Cardiac muscle cell (in vitro differentiated cells and primary cell): ENCODE results near the gene SMAD9. TPM values are rescaled to one million over a fixed set of nuclear protein-coding genes. Genes with fewer than 3 reads are reported as not detected.
A peak's percentile ranks its signal among the peaks of the same experiment; 100 is the strongest.
"Not testable (repeated sequence)": the region's sequence is repeated elsewhere in the genome, so short reads cannot be mapped to it uniquely, and the experiment has no call there.

Experiments
- DNase-seq, 2 donors: peaks; one replicate each; pipeline versions ENCODE4 v3.0.0 to v3.0.0-alpha.2; 2010 to 2017; ENCODE audit warnings: low read depth in 1 of 2, low spot score in 1 of 2
- H3K27ac ChIP-seq: fragments of 200-600 bp; sonication (generic); 2 replicates; pipeline ENCODE4 v1.5.1; 2016
- H3K27me3 ChIP-seq: fragments of 200-600 bp; sonication (generic); 2 replicates; pipeline ENCODE4 v1.6.0; 2016; ENCODE audit warnings: control low read depth
- H3K36me3 ChIP-seq: fragments of 200-600 bp; sonication (generic); 2 replicates; pipeline ENCODE4 v1.5.1; 2016; ENCODE audit warnings: control low read depth
- H3K4me1 ChIP-seq: fragments of 200-600 bp; sonication (generic); 2 replicates; pipeline ENCODE4 v1.8.1; 2017; ENCODE audit warnings: low read depth, mild to moderate bottlenecking, mixed run types
- H3K4me3 ChIP-seq: fragments of 200-600 bp; sonication (generic); 2 replicates; pipeline ENCODE4 v1.5.1; 2016; ENCODE audit warnings: mild to moderate bottlenecking
- H3K9me3 ChIP-seq: fragments of 200-600 bp; sonication (generic); 2 replicates; pipeline ENCODE4 v1.5.1; 2017; ENCODE audit warnings: low read depth, mild to moderate bottlenecking, control low read depth
- CTCF ChIP-seq: IDR thresholded peaks from 2 replicates; pipeline ENCODE4 v1.5.1; 2012; ENCODE audit warnings: low read depth, mild to moderate bottlenecking, low read length
- polyA plus RNA-seq: library from polyadenylated mRNA; unstranded; fragments of >200 nt; fragmentation: Nextera tagmentation; extraction: Ambion mirVana; gene quantifications from 2 replicates; pipeline ENCODE4 v1.2.1, GENCODE V29; 2016
- total RNA-seq: library from RNA; depleted of rRNA; stranded (reverse); fragments of >200 nt; gene quantifications from 2 replicates; pipeline ENCODE4 v1.2.3, GENCODE V29; 2016

The SMAD9 gene
- total and polyA plus RNA-seq, 2 experiments from 2014 or later: 24.5 to 57.9 TPM

- Histone ChIP-seq H3K4me1 (peaks cover 38% of the 10 kb centered on the region), H3K36me3 (no peaks in the 10 kb centered on the region), H3K4me3 (no peak overlapping the region), H3K27ac (no peak overlapping the region), H3K9me3 (no peaks in the 10 kb centered on the region), H3K27me3 (no peaks in the 10 kb centered on the region)
- TF ChIP-seq CTCF: no peak
- peak in 1 of 2 donors; percentile 11 for DNase-seq
Measured at GRCh38 chr13:36885901-36886300, 34.1 kb downstream of the SMAD9 start.

GRCh38 chr13:36884235-36884634, 35.8 kb downstream of the SMAD9 start:
- Histone ChIP-seq H3K27ac (no peak overlapping the region), H3K36me3 (peaks cover 3% of the 10 kb centered on the region), H3K4me1 (peaks cover 38% of the 10 kb centered on the region), H3K27me3 (no peaks in the 10 kb centered on the region), H3K4me3 (no peak overlapping the region), H3K9me3 (no peaks in the 10 kb centered on the region)
- DNase-seq: no peak
- no peak for TF ChIP-seq CTCF

GRCh38 chr13:36883824-36884223, 36.2 kb downstream of the SMAD9 start:
- DNase-seq: no peak
- Histone ChIP-seq H3K27ac (no peak overlapping the region), H3K4me1 (peaks cover 34% of the 10 kb centered on the region), H3K4me3 (no peak overlapping the region), H3K36me3 (peaks cover 7% of the 10 kb centered on the region), H3K27me3 (no peaks in the 10 kb centered on the region), H3K9me3 (no peaks in the 10 kb centered on the region)
- no peak for TF ChIP-seq CTCF

- not testable (repeated sequence) for H3K27ac ChIP-seq, H3K9me3 ChIP-seq, DNase-seq, H3K4me3 ChIP-seq, H3K27me3 ChIP-seq
- H3K4me1 ChIP-seq: peaks cover 31% of the 10 kb centered on the region
- H3K36me3 ChIP-seq: peaks cover 11% of the 10 kb centered on the region
Measured at GRCh38 chr13:36883392-36883791, 36.6 kb downstream of the SMAD9 start.

- no peak for DNase-seq
Measured at GRCh38 chr13:36882829-36883390, 37.1 kb downstream of the SMAD9 start.

GRCh38 chr13:36880961-36881360, 39.1 kb downstream of the SMAD9 start:
- Histone ChIP-seq H3K9me3 (no peaks in the 10 kb centered on the region), H3K27me3 (no peaks in the 10 kb centered on the region), H3K36me3 (peaks cover 18% of the 10 kb centered on the region), H3K4me1 (peaks cover 22% of the 10 kb centered on the region), H3K27ac (no peak overlapping the region), H3K4me3 (no peak overlapping the region)
- DNase-seq: peak in 1 of 2 donors; percentile 22
- no peak for TF ChIP-seq CTCF

More at GRCh38 chr13:36882829-36883390, 37.1 kb downstream of the SMAD9 start:
- H3K27ac ChIP-seq: no peak overlapping the region
- no peak overlapping the region for H3K4me3 ChIP-seq
- no peaks in the 10 kb centered on the region for H3K9me3 ChIP-seq
- H3K27me3 ChIP-seq: no peaks in the 10 kb centered on the region
- no peak for TF ChIP-seq CTCF
- peaks cover 12% of the 10 kb centered on the region for H3K36me3 ChIP-seq
- peaks cover 27% of the 10 kb centered on the region for H3K4me1 ChIP-seq
